ENCODE data around the gene ATRNL1.

ATRNL1 gene

GRCh38 chr10:115606086-115606485 is 512.9 kb downstream of the ATRNL1 start:
- no peak for DNase-seq (ENCODE audit: low read depth)

DNA sequence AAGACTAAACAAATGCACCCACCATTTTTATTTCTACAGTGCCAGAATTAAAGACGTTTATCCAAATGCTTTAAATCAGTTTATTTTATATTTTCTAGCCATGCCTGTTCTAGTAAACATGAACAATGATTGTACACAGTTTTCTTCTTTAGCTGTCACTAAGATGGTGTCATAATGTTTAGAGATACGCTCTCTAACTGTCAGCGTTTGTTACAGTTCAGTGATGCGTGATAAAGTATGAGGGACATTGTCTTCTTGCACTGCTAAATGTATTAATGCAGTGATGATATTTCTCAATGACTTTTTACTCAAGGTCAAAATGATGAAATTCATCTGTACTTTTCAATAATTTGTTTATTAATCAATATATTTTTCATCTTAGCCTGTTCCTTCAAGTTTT is 513.6 kb downstream of the ATRNL1 start:
- no peak for DNase-seq (ENCODE audit: low read depth)

DNA sequence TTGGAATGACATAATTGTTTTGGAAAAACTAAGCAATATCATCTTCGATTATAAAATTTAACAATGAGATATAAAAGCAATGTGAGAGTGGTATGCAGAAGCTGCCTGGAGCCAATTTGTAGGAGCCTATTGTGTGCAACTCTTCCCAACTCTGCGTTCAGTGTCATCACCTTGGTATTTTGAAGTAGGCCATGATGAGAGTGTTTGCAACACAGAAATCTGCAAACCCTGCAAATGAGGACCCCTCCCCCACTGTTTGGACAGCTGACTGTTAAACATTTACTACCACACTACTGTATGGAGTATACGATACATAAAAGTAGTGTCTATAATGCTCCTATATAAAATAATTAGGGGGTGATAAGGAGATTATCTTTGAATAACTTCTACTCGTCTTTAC is 531.3 kb downstream of the ATRNL1 start:
- no peak for DNase-seq (ENCODE audit: low read depth)

DNA sequence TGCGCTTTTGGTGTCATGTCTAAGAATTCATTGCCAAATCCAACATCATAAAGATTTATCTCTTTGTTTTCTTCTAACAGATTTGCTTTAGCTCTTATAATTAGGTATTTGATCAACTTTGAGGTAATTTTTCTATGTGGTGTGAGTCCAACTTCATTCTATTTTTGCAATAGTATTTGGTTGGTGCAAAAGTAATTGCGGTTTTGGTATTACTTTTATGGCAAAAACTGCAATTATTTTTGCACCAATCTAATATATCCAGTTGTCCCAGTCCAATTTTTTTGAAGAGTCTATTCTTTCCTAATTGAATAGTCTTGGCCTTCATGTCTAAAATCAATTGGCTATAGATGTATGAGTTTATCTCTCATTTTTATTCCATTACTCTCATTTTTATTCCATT is 535.5 kb downstream of the ATRNL1 start:
- DNase-seq (ENCODE audit: low read depth): no peak

GRCh38 chr10:115638246-115638645 is 545.1 kb downstream of the ATRNL1 start:
- no peak for DNase-seq (ENCODE audit: low read depth)

GRCh38 chr10:115649217-115649616 is 556.1 kb downstream of the ATRNL1 start:
- DNase-seq (ENCODE audit: low read depth): no peak

DNA sequence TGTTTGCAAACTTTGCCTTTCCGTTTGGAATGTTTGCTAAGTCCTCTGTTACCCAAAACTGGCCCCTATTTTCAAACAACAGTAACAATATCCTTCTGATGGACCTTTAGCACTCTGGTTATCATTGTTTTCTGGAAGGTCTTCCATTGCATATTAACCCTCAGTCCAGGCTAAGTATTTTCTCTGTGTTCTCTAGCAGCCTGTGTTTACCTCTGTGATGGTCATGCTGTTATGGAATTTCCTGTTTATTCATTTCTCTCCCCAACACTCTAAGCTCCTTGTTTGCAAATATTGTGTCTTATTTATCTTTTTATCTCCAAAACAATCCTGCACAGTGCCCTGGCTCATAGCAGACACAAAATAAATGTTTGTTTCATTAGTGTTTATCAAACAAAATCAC is 560.3 kb downstream of the ATRNL1 start:
- DNase-seq (ENCODE audit: low read depth): no peak

- no peak for DNase-seq (ENCODE audit: low read depth)
These were observed 561.8 kb downstream of the ATRNL1 start for GRCh38 chr10:115654961-115655360.

GRCh38 chr10:115657161-115657860 is 564.1 kb downstream of the ATRNL1 start:
- no peak for DNase-seq (ENCODE audit: low read depth)

GRCh38 chr10:115659616-115660015 is 566.5 kb downstream of the ATRNL1 start:
- DNase-seq (ENCODE audit: low read depth): no peak

DNA sequence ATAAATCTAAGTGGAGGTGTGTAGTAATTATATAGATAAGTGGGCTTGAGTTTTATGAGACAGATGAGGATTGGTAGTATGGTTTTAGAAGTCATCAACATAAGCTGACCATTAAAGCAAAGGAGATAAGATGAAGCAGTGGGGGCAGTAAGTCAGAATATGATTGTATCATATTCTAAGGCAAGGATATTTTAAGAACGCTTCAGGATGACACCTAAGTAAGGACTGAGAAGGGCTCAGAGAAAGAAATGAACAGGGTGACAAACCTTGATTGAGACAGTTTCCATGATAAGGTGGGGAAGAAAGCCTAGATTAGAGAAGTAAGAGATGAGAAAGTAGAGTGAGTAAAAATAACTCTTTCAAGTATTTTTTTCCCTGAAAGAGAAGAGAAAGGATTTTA is 567.2 kb downstream of the ATRNL1 start:
- DNase-seq (ENCODE audit: low read depth): no peak

GRCh38 chr10:115662422-115662821 is 569.3 kb downstream of the ATRNL1 start:
- no peak for DNase-seq (ENCODE audit: low read depth)

DNA sequence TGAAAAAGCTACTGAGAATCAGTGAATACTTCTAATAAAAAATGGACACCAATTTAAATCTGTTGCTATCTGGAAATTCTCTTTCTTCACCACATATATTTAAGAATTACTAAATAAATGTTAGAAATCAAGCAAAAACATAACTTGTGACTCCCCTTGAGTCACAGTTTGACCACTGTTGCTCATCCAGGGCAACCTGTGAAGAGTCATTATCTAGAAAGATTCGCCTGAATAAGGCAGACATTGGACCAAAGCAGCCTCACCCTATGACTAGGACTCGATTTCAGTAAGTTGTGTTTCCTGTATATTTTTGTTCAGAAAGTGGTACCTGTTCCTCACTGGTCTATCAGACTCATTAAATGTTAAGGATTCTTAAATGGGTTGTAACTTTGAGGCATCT is 572.4 kb downstream of the ATRNL1 start:
- DNase-seq (ENCODE audit: low read depth): no peak

DNA sequence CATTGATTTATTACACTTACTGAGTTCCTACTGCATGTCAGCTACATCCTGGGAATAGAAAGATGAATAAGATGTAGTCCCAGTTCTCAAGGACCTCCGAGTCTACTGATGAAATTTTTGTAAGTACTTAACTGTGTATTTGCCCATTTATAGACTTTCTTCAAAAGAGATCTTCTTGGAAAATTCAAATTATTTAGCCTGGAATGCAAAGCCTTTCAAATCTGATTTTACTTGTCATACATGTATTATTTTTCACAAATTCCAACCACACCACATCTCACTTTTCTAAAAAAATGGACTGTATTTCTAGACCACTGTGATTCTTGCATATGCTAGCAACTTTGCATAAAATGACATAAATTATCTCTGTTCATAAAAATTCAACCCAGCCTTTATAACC is 581.3 kb downstream of the ATRNL1 start:
- no peak for DNase-seq (ENCODE audit: low read depth)

DNA sequence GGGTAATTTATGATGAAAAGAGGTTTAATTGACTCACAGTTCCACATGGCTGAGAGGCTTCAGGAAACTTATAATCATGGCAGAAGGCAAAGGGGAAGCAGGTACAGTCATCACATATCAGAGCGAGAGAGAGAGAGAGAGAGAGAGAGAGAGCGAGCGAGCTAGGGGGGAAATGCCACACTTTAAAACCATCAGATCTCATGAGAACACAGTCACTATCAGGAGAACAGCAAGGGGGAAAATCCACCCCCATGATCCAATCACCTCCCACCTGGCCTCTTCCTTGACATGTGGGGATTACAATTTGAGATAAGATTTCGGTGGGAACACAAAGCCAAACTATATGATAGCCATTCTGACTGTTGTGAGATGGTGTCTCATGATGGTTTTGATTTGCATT is 603.6 kb downstream of the ATRNL1 start:
- DNase-seq (ENCODE audit: low read depth): no peak

DNA sequence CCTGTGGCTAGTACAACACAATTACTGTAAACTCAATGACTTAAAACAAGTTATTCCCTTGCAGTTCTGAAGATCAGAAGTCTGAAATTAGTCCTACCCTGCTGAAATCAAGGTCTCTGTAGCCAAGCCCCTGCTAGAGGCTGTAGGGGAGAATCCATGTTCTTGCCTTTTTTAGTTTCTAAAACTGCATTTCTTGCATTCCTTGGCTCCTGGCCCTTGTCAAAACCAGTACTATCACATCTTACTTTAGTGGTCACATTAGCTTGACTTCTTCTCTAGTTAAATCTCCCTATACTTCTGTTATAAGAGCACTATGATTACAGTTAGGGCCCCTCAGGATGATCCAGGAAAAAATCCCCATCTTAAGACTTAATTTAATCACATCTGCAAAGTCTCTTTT is 612.9 kb downstream of the ATRNL1 start:
- no peak for DNase-seq (ENCODE audit: low read depth)

DNA sequence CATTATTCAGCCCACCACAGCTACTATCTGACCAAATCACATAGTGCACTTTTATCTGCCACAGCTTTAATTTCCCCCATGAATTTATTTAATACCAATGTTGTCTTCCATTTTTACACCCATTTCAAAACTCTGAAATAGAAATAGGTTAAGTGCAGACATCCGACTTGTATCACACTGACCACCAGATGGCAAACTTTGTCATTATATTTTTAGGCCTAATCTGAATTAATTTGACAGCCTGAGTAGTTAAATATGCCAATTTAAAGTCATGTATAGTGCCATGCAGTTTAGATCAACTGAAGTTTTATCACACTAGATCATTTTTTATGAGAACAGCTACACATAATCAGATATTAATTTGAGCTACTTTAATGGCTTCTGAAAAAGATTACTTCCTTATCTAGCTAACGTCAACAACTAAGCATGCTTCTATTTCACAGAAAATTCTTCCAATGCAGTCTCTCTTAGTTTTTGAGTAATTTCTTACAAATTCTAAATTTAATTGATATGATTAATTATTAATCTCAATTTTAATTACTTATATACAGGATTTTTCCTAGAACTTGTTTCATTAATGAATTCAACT is 613.4 kb downstream of the ATRNL1 start:
- no peak for DNase-seq (ENCODE audit: low read depth)

DNA sequence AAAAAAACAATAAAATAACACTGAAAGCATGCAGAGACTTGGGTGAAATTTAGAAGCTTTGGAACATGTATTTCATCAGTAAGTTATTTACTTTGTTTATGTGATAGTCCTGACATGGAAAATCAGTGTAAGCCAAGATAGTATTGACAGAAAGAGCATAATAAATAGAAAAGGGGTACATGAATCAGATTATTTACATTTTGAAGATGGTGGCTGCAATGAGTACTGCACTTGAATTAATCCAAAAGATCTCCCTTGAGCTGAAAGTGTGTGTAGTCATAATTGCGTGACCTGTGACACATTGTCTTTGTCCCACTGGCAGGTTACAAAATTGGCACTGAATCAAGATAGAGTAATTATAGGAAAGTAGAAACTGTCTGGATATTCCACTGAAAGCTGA is 617.0 kb downstream of the ATRNL1 start:
- DNase-seq (ENCODE audit: low read depth): no peak

DNA sequence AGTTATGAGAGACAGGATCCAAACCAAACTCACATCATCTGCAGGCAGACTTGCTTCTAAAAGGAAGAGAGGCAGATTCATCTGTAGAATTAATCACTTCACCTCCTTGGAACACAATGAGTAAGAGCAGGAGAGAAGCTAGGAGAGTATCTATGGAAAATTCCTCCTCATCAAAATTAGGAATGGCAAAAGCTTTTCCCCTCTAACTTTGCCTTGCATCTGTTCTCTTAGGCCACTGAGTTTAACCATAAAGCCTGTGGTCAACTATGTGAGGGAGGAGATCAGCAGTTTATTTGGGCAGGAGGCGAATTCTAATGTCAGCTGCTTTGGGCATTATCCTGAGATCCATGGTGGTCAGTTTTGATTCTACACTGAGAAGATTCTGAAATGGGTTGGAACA is 618.1 kb downstream of the ATRNL1 start:
- DNase-seq (ENCODE audit: low read depth): no peak

DNA sequence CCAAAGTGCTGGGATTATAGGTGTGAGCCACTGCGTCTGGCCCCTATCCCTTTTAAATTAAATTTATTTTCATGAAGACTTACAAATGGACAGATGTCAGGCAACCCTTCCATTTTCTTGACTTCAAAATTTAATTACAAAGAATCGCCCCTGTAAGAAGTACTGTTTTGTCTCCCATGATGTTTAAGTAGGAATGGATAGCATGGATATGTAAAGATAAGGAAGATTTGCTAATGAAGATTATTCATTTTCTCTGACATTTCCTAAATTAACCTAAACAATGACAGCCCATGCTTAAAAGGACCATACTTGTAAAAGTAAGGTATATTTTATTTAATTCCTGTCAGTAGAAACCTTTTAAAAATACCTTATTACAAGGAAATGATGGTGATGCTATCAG is 627.0 kb downstream of the ATRNL1 start:
- DNase-seq (ENCODE audit: low read depth): no peak

DNA sequence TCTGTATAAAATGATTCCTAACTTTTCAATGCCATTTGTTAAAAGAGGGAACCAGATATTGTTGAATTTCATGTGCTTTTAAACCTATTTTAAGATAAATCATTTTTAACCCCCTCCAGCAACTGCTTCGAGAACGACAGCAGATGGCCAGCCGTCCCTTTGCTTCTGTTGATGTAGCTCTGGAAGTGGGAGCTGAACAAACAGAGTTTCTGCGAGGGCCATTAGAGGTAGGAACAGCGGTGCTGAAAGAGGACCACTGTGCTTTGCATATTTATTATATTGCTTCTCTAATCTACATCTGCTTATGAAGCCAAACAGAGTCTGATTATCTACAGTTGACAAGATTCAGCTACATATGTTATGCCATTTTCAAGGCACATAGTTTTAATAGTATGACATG is 634.0 kb downstream of the ATRNL1 start:
- no peak for DNase-seq (ENCODE audit: low read depth)

DNA sequence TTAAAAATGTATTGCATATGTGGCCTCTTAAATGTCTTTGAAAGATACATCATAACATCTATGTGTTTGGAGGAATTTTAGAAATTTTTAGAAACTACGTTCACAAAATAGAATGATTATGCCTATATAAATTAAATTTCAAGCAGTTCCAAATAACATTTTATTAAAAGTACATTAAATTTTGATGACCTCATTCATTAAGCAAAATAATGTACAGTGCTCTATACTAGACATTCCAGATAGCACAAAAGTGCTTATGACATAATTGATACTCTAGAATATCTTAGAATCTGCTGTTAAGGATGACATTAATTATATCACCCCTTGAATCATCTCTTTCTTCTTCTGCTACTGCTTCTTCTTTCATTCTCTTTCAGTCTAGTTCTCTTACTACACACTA is 650.9 kb downstream of the ATRNL1 start:
- no peak for DNase-seq (ENCODE audit: low read depth)

GRCh38 chr10:115745943-115746342 is 652.8 kb downstream of the ATRNL1 start:
- DNase-seq (ENCODE audit: low read depth): no peak

DNA sequence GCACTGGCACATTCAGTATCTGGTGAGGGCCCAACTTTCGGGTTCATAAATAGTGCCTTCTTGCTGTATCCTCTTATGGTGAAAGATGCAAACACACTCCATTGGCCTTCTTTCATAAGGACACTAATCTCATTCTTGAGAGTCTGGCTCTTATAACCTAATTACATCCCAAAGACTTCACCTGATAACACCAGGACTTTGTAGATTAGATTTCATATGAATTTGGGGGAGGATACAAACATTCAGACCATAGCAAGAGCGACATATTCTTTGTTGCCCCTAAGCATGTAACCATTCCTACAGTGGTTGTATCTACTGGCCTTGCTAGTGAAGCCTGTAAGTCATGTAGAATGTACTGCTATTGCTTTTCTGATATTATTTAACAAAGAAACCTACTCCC is 654.6 kb downstream of the ATRNL1 start:
- no peak for DNase-seq (ENCODE audit: low read depth)

All from stimulated activated CD8-positive, alpha-beta memory T cell treated with anti-CD3 and anti-CD28 coated beads, Interleukin-12 subunit alpha, Interleukin-12 subunit beta, amount 100 ng/mL, for 1 hour (primary cell).